CD4-positive, alpha-beta T cell treated with Interleukin-4 for 4 hours (primary cell): Measurements from ENCODE around the gene SLC38A7.
"Not testable (repeated sequence)": the region's sequence is repeated elsewhere in the genome, so short reads cannot be mapped to it uniquely, and the experiment has no call there.

ENCODE experiments used
- DNase-seq: peaks from one replicate; pipeline ENCODE4 v3.0.0-alpha.2; 2020

Gene SLC38A7, protein sequence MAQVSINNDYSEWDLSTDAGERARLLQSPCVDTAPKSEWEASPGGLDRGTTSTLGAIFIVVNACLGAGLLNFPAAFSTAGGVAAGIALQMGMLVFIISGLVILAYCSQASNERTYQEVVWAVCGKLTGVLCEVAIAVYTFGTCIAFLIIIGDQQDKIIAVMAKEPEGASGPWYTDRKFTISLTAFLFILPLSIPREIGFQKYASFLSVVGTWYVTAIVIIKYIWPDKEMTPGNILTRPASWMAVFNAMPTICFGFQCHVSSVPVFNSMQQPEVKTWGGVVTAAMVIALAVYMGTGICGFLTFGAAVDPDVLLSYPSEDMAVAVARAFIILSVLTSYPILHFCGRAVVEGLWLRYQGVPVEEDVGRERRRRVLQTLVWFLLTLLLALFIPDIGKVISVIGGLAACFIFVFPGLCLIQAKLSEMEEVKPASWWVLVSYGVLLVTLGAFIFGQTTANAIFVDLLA

DNA sequence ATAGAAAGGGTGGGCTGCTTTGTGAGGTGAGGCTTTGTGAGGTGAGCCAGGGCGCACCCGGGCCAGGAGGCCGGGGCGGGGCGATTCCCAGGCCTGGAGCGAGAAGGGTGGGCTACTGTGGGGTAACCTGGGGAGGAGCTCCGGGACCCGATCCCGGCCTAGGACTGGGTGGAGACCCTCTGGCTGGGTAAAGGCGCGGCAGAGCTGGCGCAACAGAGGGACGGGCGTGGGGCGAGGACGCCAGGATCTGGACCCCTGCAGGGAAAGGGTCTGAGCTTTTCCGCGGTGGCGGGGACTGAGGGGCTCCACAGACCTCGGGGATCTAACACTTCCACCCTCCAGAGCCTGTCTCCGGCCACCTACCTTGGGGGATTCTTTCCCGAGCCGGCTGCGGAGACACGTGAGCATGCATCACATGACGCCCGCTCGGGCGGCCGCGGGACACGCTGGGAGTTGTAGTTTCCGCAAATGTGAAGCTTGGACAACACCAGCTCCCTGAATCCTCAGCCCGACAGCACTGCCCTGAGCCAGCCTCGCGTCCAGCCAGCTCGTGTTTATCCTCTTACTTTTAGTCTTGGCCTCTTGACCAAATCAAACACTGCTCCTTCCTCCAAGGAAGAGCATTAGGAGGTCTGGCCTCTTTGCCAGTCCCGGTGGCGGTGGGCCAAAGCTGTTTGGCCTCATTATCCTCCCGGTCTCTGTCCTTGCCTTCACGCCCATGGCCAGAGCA is at the start of gene SLC38A7:
Gene SLC38A7 (minus strand): TSS at position 417 of the 730 bp plus-strand sequence. CDS start 4,644 bp downstream, outside the sequence.
- DNase-seq = peak; percentile 65

GRCh38 chr16:58733671-58734458 is 49.3 kb upstream of the SLC38A7 start, which contains the start of gene GOT2:
TSS of gene GOT2 (minus strand) at chr16:58734316. CDS start at chr16:58734228, 88 bp downstream.
- DNase-seq = peak; percentile 83

- DNase-seq = no peak
Observed at GRCh38 chr16:58733248-58733670, 48.7 kb upstream of the SLC38A7 start.

- peak; percentile 21 for DNase-seq
Observed at GRCh38 chr16:58732545-58733247, 48.1 kb upstream of the SLC38A7 start.

DNA sequence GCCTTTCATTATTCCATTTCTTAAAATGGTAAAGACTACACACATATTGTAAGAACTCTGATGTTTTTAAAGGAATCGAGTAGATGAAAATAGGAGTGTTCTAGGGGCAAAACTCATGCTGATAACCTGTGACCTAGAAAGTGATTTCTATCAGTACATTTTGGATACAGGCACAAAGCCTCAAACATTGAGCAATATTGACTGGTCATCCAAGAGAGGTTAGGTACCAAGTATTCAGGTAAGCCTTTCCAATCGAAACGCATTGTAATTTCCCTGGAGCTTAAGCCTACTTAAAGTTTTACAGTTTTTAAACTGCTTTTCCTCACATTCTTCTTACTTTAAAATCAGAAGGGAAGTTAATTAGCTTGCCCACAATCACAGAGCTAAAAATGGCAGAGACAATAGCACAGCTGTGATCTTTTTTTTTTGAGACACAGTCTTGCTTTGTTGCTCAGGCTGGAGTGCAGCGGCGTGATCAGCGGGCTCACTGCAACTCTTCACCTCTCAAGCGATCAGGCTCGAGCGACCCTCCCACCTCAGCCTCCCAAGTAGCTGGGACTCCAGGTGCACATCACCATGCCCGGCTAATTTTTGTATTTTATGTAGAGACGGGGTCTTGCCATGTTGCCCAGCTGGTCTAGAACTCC is 46.3 kb upstream of the SLC38A7 start:
- DNase-seq = no peak

DNA sequence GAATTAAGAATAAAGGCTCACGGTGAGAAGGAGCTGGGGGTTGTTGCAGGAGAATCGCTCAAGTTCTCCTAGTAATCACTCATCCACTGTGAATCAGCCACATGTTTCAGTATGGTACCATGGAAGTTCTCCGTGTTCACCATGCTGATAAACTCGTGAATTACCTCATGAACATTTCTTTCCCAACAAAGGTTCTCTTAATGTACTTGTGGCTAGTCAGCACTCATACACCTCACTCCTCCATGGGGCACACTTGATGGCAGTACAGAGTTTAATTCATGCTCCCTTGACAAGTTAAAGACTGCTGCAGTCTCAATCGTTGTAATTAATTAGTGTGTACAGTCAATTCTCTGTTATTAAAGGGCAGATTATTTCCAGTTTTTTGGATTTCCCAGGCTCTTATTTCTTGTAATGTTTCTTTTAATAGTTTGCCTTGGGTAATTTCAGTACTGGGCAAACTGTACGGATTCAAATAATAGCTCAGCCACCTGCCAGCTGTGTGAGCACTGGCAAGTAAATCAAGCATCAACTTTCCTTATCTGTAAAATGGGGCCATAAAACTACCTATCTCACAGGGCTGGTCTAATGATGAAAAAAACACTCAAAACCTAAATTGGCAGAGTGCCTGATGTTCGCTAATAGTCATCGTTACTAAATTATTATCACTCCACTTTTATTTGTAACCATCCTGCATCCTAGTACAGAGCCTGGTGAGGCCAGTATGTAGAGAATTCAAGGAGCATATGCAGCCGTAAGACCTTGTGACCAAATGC is 43.4 kb upstream of the SLC38A7 start:
- DNase-seq = no peak

- DNase-seq = no peak
Observed at GRCh38 chr16:58727028-58727781, 42.6 kb upstream of the SLC38A7 start.

DNA sequence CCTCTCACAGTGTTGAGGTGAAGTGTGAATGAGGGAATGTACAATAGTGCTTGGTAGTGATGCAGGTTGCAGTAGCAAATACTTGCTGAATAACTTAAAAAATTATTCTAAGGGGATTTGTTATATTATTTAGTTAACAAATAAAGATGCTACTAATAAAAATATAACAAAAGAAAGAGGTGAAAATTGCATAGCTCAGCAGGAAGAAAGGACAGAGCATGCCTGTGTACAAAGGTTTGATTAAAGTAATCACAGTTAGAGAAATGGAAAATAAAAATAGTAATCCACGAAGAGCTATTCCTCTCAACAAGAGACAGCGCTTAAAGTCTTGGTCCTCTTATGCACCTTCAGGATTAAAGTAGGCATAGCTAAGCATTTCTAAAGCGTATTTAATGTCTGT is 38.5 kb upstream of the SLC38A7 start:
- DNase-seq = no peak

GRCh38 chr16:58717994-58718393 is 33.4 kb upstream of the SLC38A7 start:
- DNase-seq = no peak

- DNase-seq = no peak
Observed at GRCh38 chr16:58716468-58716867, 31.9 kb upstream of the SLC38A7 start.

GRCh38 chr16:58713742-58714141 is 29.2 kb upstream of the SLC38A7 start:
- DNase-seq = no peak

DNA sequence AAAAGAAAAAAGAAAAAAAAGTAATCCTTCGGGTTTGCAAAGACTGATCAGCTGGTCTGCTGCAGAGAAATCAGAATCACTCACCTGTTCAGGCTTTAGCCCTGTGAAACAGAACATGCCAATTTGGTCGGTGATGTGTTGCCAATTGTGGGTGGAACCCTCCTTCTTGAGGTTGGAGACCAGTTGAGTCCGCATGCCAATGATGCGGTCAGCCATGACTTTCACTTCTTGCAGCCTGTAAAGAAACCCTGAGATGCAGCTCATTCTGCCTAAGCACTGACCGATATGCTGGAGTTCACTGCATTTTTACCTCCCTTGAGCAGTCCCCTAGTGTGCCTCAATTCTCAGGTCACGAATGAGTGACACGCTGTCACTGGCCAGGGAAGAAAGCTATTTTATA is 24.8 kb upstream of the SLC38A7 start:
- DNase-seq = no peak

- no peak for DNase-seq
Observed at GRCh38 chr16:58699151-58699550, 14.6 kb upstream of the SLC38A7 start.

DNA sequence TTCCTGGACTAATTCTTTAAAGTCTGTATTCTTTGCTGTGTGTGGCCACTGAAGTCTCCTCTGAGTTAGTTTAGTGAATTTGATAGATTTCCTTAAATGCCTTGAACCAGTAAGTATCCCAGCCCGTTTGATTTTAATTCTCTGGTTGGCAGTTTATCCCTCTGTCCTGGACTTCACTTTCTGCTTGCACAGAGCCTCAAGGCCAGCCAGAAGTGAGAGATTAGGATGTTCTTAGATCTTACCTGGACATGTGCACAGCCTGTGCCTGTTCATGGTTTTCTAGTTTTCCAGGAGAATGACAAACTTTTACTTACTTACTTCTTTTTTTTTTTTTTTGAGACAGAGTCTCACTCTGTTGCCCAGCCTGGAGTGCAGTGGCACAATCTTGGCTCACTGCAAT is 10.8 kb upstream of the SLC38A7 start:
- no peak for DNase-seq

- DNase-seq = no peak
Observed at GRCh38 chr16:58692450-58692849, 7.9 kb upstream of the SLC38A7 start.

DNA sequence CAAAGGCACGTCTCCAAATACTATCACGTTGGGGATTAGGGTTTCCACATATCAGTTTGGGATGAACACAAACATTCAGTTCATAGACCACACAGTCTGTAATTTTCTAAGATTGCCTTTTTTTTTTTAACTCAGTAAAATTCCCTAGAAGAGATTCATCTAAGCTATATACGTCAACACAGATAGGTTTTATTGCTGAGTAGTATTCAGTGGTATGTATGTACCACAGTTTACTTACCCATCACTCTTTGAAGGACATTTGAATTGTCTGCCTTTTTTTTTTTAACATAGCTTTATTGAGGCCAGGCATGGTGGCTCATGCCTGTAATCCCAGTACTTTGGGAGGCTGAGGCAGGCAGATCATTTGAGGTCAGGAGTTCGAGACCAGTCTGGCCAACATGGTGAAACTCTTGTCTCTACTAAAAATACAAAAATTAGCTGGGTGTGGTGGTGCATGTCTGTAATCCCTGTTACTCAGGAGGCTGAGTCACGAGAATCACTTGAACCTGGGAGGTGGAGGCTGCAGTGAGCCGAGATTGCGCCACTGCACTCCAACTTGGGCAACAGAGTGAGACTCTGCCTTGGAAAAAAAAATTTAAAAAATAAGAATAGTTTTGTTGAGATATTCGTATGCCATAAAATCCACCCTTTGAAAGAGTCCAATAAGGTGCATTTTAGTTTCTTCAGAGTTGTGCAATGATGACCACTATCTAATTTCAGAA is 2.6 kb upstream of the SLC38A7 start:
- not testable (repeated sequence) for DNase-seq

DNA sequence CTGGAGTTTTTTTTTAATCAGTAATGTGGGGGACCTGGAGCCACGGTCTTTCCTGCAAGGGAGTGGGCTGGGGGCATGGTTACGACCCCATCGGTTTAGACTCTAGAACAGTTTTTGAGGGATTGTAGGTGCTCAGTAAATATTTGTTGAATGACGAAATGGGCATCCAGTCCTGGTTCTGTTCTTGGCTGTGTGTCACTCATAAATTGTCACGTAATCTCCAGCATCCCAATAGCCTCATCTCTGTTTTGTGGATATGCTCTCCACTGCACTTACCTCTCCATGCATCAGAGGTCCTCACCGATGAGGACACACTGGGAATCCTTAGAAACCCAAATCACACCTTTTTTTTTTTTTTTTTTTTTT is 497 bp upstream of the SLC38A7 start:
- DNase-seq = no peak

- no peak for DNase-seq
Observed at GRCh38 chr16:58684001-58684353, 593 bp downstream of the SLC38A7 start.

DNA sequence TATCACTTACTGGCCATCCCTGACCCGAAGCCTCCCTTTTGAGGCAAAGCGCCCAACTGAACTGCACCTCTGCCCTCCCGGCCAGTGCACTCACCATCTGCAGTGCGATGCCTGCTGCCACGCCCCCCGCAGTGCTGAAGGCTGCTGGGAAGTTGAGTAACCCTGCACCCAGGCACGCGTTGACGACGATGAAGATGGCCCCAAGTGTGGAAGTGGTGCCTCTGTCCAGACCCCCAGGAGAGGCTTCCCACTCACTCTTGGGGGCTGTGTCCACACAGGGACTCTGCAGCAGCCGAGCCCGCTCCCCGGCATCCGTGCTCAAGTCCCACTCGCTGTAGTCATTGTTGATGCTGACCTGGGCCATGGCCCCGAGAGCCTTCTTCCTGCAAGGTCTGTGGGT is 4.8 kb downstream of the SLC38A7 start:
- no peak for DNase-seq

DNA sequence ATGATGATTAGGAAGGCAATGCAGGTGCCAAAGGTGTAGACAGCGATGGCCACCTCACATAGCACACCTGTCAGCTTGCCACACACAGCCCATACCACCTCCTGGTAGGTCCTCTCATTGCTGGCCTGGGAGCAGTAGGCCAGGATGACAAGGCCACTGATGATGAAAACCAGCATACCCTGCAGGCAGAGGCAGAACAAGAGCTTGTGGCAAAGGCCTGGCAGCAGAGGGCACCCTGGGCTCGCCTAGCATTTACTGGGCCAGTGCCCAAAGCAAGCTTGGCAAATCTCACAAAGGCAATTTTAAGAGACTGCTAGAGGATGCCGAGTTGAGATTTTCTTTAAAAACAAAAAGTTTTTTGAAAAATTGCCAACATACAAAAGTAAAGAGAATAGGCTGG is 5.9 kb downstream of the SLC38A7 start:
- DNase-seq = no peak
